Nephron (organoid): ENCODE results near the gene PTPRM.

Source experiments
- H3K27ac Mint-ChIP-seq, 3 experiments: 2 replicates each; pipeline ENCODE4 v1.8.0; 2020; ENCODE audit warnings: mixed read lengths in 3 of 3, mild to moderate bottlenecking in 2 of 3, moderate library complexity in 1 of 3
- H3K27me3 Mint-ChIP-seq: 2 replicates; pipeline ENCODE4 v1.8.0; 2021; ENCODE audit warnings: low read depth, mild to moderate bottlenecking, moderate library complexity, mixed read lengths
- H3K36me3 Mint-ChIP-seq: 2 replicates; pipeline ENCODE4 v1.8.0; 2020; ENCODE audit warnings: low read depth, mixed read lengths
- H3K4me1 Mint-ChIP-seq: 2 replicates; pipeline ENCODE4 v1.8.0; 2020; ENCODE audit warnings: mixed read lengths
- H3K4me3 Mint-ChIP-seq, 3 experiments: 2 replicates each; pipeline ENCODE4 v1.8.0; 2020; ENCODE audit warnings: mild to moderate bottlenecking in 3 of 3, mixed read lengths in 3 of 3, moderate library complexity in 2 of 3
- H3K9me3 Mint-ChIP-seq: 2 replicates; pipeline ENCODE4 v1.8.0; 2020; ENCODE audit warnings: mixed read lengths
- CTCF ChIP-seq, 3 experiments: fragments of 200-600 bp; sonication (generic); IDR thresholded peaks; one replicate each; pipeline ENCODE4 v1.5.0; 2021; ENCODE audit warnings: antibody characterized with exemption in 3 of 3; ENCODE audit not compliant: unreplicated experiment in 3 of 3

PTPRM gene

GRCh38 chr18:8218197-8218596, 651.1 kb downstream of the PTPRM start:
- Mint-ChIP-seq H3K4me3 (no peak overlapping the region), H3K27ac (no peak overlapping the region), H3K9me3 (no peaks in the 10 kb centered on the region), H3K36me3 (peaks cover 4% of the 10 kb centered on the region), H3K27me3 (no peaks in the 10 kb centered on the region), H3K4me1 (peaks cover 9% of the 10 kb centered on the region)
- no peak for TF ChIP-seq CTCF (IDR thresholded peaks at IDR 0.05; ENCODE audit: unreplicated experiment in 3 of 3)

- H3K4me1 Mint-ChIP-seq, result peaks cover 9% of the 10 kb centered on the region
- H3K27ac Mint-ChIP-seq, result no peak overlapping the region
- no peak for TF ChIP-seq CTCF (IDR thresholded peaks at IDR 0.05; ENCODE audit: unreplicated experiment in 3 of 3)
- H3K36me3 Mint-ChIP-seq, result peaks cover 6% of the 10 kb centered on the region
- no peak overlapping the region for H3K4me3 Mint-ChIP-seq
- no peaks in the 10 kb centered on the region for H3K27me3 Mint-ChIP-seq
- H3K9me3 Mint-ChIP-seq, result peaks cover 9% of the 10 kb centered on the region
These were observed 654.3 kb downstream of the PTPRM start for GRCh38 chr18:8221452-8221851.

GRCh38 chr18:8224576-8224975, 657.5 kb downstream of the PTPRM start:
- Mint-ChIP-seq H3K4me1 (peaks cover 5% of the 10 kb centered on the region), H3K9me3 (peaks cover 9% of the 10 kb centered on the region), H3K27me3 (no peaks in the 10 kb centered on the region), H3K36me3 (peaks cover 10% of the 10 kb centered on the region), H3K4me3 (no peak overlapping the region), H3K27ac (no peak overlapping the region)
- TF ChIP-seq CTCF (IDR thresholded peaks at IDR 0.05; ENCODE audit: unreplicated experiment in 3 of 3), result no peak

GRCh38 chr18:8229040-8229439, 661.9 kb downstream of the PTPRM start:
- Mint-ChIP-seq H3K4me3 (no peak overlapping the region), H3K27ac (no peak overlapping the region), H3K4me1 (no peaks in the 10 kb centered on the region), H3K27me3 (no peaks in the 10 kb centered on the region), H3K9me3 (peaks cover 15% of the 10 kb centered on the region), H3K36me3 (peaks cover 10% of the 10 kb centered on the region)
- no peak for TF ChIP-seq CTCF (IDR thresholded peaks at IDR 0.05; ENCODE audit: unreplicated experiment in 3 of 3)

GRCh38 chr18:8229787-8230186, 662.7 kb downstream of the PTPRM start:
- Mint-ChIP-seq H3K27ac (no peak overlapping the region), H3K27me3 (no peaks in the 10 kb centered on the region), H3K4me1 (no peaks in the 10 kb centered on the region), H3K4me3 (no peak overlapping the region), H3K9me3 (peaks cover 22% of the 10 kb centered on the region), H3K36me3 (peaks cover 10% of the 10 kb centered on the region)
- TF ChIP-seq CTCF (IDR thresholded peaks at IDR 0.05; ENCODE audit: unreplicated experiment in 3 of 3), result no peak

GRCh38 chr18:8231316-8231715, 664.2 kb downstream of the PTPRM start:
- Mint-ChIP-seq H3K27me3 (no peaks in the 10 kb centered on the region), H3K27ac (no peak overlapping the region), H3K36me3 (peaks cover 4% of the 10 kb centered on the region), H3K4me1 (no peaks in the 10 kb centered on the region), H3K9me3 (peaks cover 13% of the 10 kb centered on the region), H3K4me3 (no peak overlapping the region)
- no peak for TF ChIP-seq CTCF (IDR thresholded peaks at IDR 0.05; ENCODE audit: unreplicated experiment in 3 of 3)
